Activated T-cell treated with anti-CD3 and anti-CD28 coated beads for 24 hours (primary cell): ENCODE data around the gene FAM181B.
"Not testable (repeated sequence)": the region's sequence is repeated elsewhere in the genome, so short reads cannot be mapped to it uniquely, and the experiment has no call there.

ENCODE experiments used
- DNase-seq: peaks from one replicate; pipeline ENCODE4 v3.0.0-alpha.2; 2020; ENCODE audit warnings: low read depth

Gene FAM181B

GRCh38 chr11:82732348-82732733 lies 1.3 kb downstream of the FAM181B start:
- no peak for DNase-seq

- no peak for DNase-seq
These were observed 1.9 kb downstream of the FAM181B start for GRCh38 chr11:82731691-82732277.

GRCh38 chr11:82730754-82731153 lies 2.9 kb downstream of the FAM181B start:
- no peak for DNase-seq

GRCh38 chr11:82730286-82730685 lies 3.4 kb downstream of the FAM181B start:
- no peak for DNase-seq

- no peak for DNase-seq
These were observed 9.6 kb downstream of the FAM181B start for GRCh38 chr11:82724026-82724425.

- no peak for DNase-seq
These were observed 11.4 kb downstream of the FAM181B start for GRCh38 chr11:82722231-82722630.

- no peak for DNase-seq
These were observed 13.2 kb downstream of the FAM181B start for GRCh38 chr11:82720267-82721065.

- no peak for DNase-seq
These were observed 14.1 kb downstream of the FAM181B start for GRCh38 chr11:82719361-82720105.

- no peak for DNase-seq
These were observed 14.8 kb downstream of the FAM181B start for GRCh38 chr11:82718821-82719220.

- no peak for DNase-seq
These were observed 15.4 kb downstream of the FAM181B start for GRCh38 chr11:82718307-82718706.

- no peak for DNase-seq
These were observed 19.1 kb downstream of the FAM181B start for GRCh38 chr11:82714346-82715174.

GRCh38 chr11:82711648-82712047 lies 22.0 kb downstream of the FAM181B start:
- DNase-seq: no peak

- DNase-seq: no peak
These were observed 29.9 kb downstream of the FAM181B start for GRCh38 chr11:82703796-82704195.

- no peak for DNase-seq
These were observed 30.4 kb downstream of the FAM181B start for GRCh38 chr11:82703226-82703625.

GRCh38 chr11:82701847-82702520 lies 31.7 kb downstream of the FAM181B start:
- no peak for DNase-seq

- no peak for DNase-seq
These were observed 34.9 kb downstream of the FAM181B start for GRCh38 chr11:82698576-82699352.

GRCh38 chr11:82692981-82693380 lies 40.7 kb downstream of the FAM181B start:
- DNase-seq: no peak

- not testable (repeated sequence) for DNase-seq
These were observed 44.3 kb downstream of the FAM181B start for GRCh38 chr11:82689347-82689746.

- DNase-seq: no peak
These were observed 47.5 kb downstream of the FAM181B start for GRCh38 chr11:82686211-82686610.

GRCh38 chr11:82683029-82683428 lies 50.6 kb downstream of the FAM181B start:
- no peak for DNase-seq
